WTC11 (cell line): ENCODE measurements around the gene SAA2. TPM values are rescaled to one million over a fixed set of nuclear protein-coding genes. Genes with fewer than 3 reads are reported as not detected.
"Not testable (repeated sequence)": the region's sequence is repeated elsewhere in the genome, so short reads cannot be mapped to it uniquely, and the experiment has no call there.

Experiments
- ATAC-seq: fragments of 200-7000 bp; cut with Tn5 transposase; 2 replicates; pipeline ENCODE4 v1.10.0; 2021; ENCODE audit warnings: mild to moderate bottlenecking, moderate library complexity
- CTCF ChIA-PET: fragments of 300-600 bp; sonication (Branson Sonifier 250); formaldehyde crosslinking; loops from one replicate; lab custom pipeline; 2021; ENCODE audit warnings: antibody characterized with exemption; lab: Charles Lee
- POLR2A ChIA-PET: fragments of 350-600 bp; sonication (Branson Sonifier 250); formaldehyde crosslinking; loops from one replicate; lab custom pipeline; 2021; ENCODE audit warnings: antibody characterized with exemption; lab: Charles Lee
- DNase-seq: peaks from one replicate; pipeline ENCODE4 v3.0.0; 2021; ENCODE audit warnings: low spot score
- H3K27ac Mint-ChIP-seq: 2 replicates; pipeline ENCODE4 v1.8.0; 2021; ENCODE audit warnings: mixed read lengths
- H3K27me3 Mint-ChIP-seq: 2 replicates; pipeline ENCODE4 v1.8.0; 2021; ENCODE audit warnings: low read depth, mild to moderate bottlenecking, moderate library complexity, mixed read lengths
- H3K36me3 Mint-ChIP-seq: 2 replicates; pipeline ENCODE4 v1.8.0; 2021; ENCODE audit warnings: mixed read lengths
- H3K4me1 Mint-ChIP-seq: 2 replicates; pipeline ENCODE4 v1.8.0; 2022; ENCODE audit warnings: mixed read lengths
- H3K4me3 Mint-ChIP-seq: 2 replicates; pipeline ENCODE4 v1.8.0; 2021; ENCODE audit warnings: mild to moderate bottlenecking, moderate library complexity, mixed read lengths
- H3K9me3 Mint-ChIP-seq: 2 replicates; pipeline ENCODE4 v1.8.0; 2021; ENCODE audit warnings: mixed read lengths
- CBFB ChIP-seq: sonication (generic); formaldehyde crosslinking; IDR thresholded peaks from 2 replicates; pipeline ENCODE4 v1.8.1; 2022; ENCODE audit warnings: mild to moderate bottlenecking, low read depth, missing genetic modification reagents
- CREB1 ChIP-seq: sonication (generic); formaldehyde crosslinking; IDR thresholded peaks from 2 replicates; pipeline ENCODE4 v1.8.0; 2023; ENCODE audit warnings: mild to moderate bottlenecking, missing genetic modification reagents
- ELF4 ChIP-seq: sonication (generic); formaldehyde crosslinking; IDR thresholded peaks from 2 replicates; pipeline ENCODE4 v1.8.1; 2022; ENCODE audit warnings: low read depth, mild to moderate bottlenecking, moderate library complexity, missing genetic modification reagents
- FOXP1 ChIP-seq: sonication (generic); formaldehyde crosslinking; IDR thresholded peaks from 2 replicates; pipeline ENCODE4 v1.8.0; 2022; ENCODE audit warnings: missing genetic modification reagents, mild to moderate bottlenecking, moderate library complexity, borderline replicate concordance
- NFATC4 ChIP-seq: fragments of 250-450 bp; sonication (Bioruptor Pico); IDR thresholded peaks from 2 replicates; pipeline ENCODE4 v1.9.0; 2021; ENCODE audit warnings: mild to moderate bottlenecking
- NFYB ChIP-seq: sonication (generic); formaldehyde crosslinking; conservative IDR thresholded peaks from 2 replicates; pipeline ENCODE4 v1.8.0; 2022; ENCODE audit warnings: low read depth, missing genetic modification reagents
- RORB ChIP-seq: fragments of 250-450 bp; sonication (Bioruptor Pico); IDR thresholded peaks from 2 replicates; pipeline ENCODE4 v1.9.0; 2021; ENCODE audit warnings: mild to moderate bottlenecking
- TP53 ChIP-seq: sonication (generic); formaldehyde crosslinking; IDR thresholded peaks from 2 replicates; pipeline ENCODE4 v1.8.1; 2023; ENCODE audit warnings: mild to moderate bottlenecking, missing genetic modification reagents
- ZBTB21 ChIP-seq: sonication (generic); formaldehyde crosslinking; IDR thresholded peaks from 2 replicates; pipeline ENCODE4 v1.8.1; 2023; ENCODE audit warnings: mild to moderate bottlenecking, missing genetic modification reagents, borderline replicate concordance
- ZNF138 ChIP-seq: sonication (generic); formaldehyde crosslinking; conservative IDR thresholded peaks from 2 replicates; pipeline ENCODE4 v1.8.1; 2022; ENCODE audit warnings: mild to moderate bottlenecking, moderate library complexity, missing genetic modification reagents
- ZNF281 ChIP-seq: sonication (generic); formaldehyde crosslinking; IDR thresholded peaks from 2 replicates; pipeline ENCODE4 v1.8.0; 2023; ENCODE audit warnings: mild to moderate bottlenecking, missing genetic modification reagents
- ZNF416 ChIP-seq: fragments of 250-450 bp; sonication (Bioruptor Pico); IDR thresholded peaks from 2 replicates; pipeline ENCODE4 v1.9.0; 2021; ENCODE audit warnings: mild to moderate bottlenecking, inconsistent platforms
- ZNF423 ChIP-seq: fragments of 250-450 bp; sonication (Bioruptor Pico); IDR thresholded peaks from 2 replicates; pipeline ENCODE4 v2.1.2; 2022; ENCODE audit warnings: mild to moderate bottlenecking, moderate library complexity
- total RNA-seq: library from RNA; stranded (reverse); gene quantifications from 3 replicates; pipeline ENCODE4 v1.2.3, GENCODE V29; 2021
- TF ChIP-seq, protein P1 (sequence below): sonication (generic); formaldehyde crosslinking; conservative IDR thresholded peaks from 2 replicates; pipeline ENCODE4 v1.8.1; 2022; ENCODE audit warnings: mild to moderate bottlenecking, missing genetic modification reagents
- TF ChIP-seq, protein P2 (sequence below): fragments of 250-450 bp; sonication (Bioruptor Pico); conservative IDR thresholded peaks from 2 replicates; pipeline ENCODE4 v1.9.0; 2021; ENCODE audit warnings: mild to moderate bottlenecking
- TF ChIP-seq, protein P3 (sequence below): sonication (generic); formaldehyde crosslinking; IDR thresholded peaks from 2 replicates; pipeline ENCODE4 v1.8.1; 2023; ENCODE audit warnings: mild to moderate bottlenecking, missing genetic modification reagents
- TF ChIP-seq, protein P4 (sequence below): sonication (generic); formaldehyde crosslinking; IDR thresholded peaks from 2 replicates; pipeline ENCODE4 v1.8.1; 2023; ENCODE audit warnings: mild to moderate bottlenecking, missing genetic modification reagents, moderate library complexity
- TF ChIP-seq, protein P5 (sequence below): sonication (generic); formaldehyde crosslinking; IDR thresholded peaks from 2 replicates; pipeline ENCODE4 v1.8.1; 2022; ENCODE audit warnings: low read depth, mild to moderate bottlenecking, moderate library complexity, missing genetic modification reagents, borderline replicate concordance

SAA2 gene
- total RNA-seq, 1 experiment from 2014 or later: 5.0 TPM

DNA sequence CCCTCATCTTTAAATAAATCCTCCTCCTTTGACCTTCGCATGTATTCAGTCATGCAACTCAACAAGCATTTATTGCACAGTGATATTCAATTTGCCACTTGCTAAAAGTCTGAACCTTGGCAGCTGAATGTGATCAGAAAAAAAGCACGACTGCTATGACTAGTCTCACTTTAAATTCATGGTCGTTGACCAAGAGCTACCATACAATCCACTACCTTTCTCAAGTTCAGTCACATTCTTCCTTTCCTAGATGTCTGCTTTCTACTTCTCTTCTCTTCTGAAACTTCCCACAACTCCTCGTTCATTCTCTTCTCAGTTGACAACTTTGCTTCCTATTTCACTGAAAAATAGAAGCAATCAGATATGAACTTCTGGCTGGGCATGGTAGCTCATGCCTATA lies 15.6 kb upstream of the SAA2 start (continued):
- TF ChIP-seq NFYB (CRISPR knock-in tag): no peak
- TF ChIP-seq TP53 (CRISPR knock-in tag): no peak

DNA sequence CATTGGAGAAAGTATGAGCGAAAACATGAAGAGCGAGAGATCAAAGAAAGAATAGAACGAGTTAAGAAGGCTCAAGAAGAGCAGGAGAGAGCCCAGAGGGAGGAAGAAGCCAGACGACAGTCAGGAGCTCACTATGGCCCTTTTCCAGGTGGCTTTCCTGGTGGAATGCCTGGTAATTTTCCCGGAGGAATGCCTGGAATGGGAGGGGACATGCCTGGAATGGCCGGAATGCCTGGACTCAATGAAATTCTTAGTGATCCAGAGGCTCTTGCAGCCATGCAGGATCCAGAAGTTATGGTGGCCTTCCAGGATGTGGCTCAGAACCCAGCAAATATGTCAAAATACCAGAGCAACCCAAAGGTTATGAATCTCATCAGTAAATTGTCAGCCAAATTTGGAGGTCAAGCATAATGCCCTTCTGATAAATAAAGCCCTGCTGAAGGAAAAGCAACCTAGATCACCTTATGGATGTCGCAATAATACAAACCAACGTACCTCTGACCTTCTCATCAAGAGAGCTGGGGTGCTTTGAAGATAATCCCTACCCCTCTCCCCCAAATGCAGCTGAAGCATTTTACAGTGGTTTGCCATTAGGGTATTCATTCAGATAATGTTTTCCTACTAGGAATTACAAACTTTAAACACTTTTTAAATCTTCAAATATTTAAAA lies 14.3 kb upstream of the SAA2 start:
- peak; percentile 34 for DNase-seq
- POLR2A ChIA-PET, H3K27ac Mint-ChIP-seq, H3K27me3 Mint-ChIP-seq, H3K9me3 Mint-ChIP-seq, H3K4me1 Mint-ChIP-seq, ATAC-seq, H3K4me3 Mint-ChIP-seq, H3K36me3 Mint-ChIP-seq: not testable (repeated sequence)
- CTCF ChIA-PET: interaction anchor here (1.5 kb wide), 1 partner anchor 59 kb away, joined by 3 read pairs; no protein-coding TSS in a partner anchor

- no peak for DNase-seq
- peaks cover 7% of the 10 kb centered on the region; the same call in 1 of the 2 replicates for H3K4me1 Mint-ChIP-seq
- POLR2A ChIA-PET: no interaction called here
- H3K27me3 Mint-ChIP-seq: no peaks in the 10 kb centered on the region; the same call in 1 of the 2 replicates
- no peaks in the 10 kb centered on the region for H3K9me3 Mint-ChIP-seq
- H3K4me3 Mint-ChIP-seq: no peak overlapping the region
- TF ChIP-seq CBFB (no peak), FOXP1 (CRISPR knock-in tag) (no peak), TP53 (CRISPR knock-in tag) (no peak), CREB1 (CRISPR knock-in tag) (no peak), ZBTB21 (CRISPR knock-in tag) (no peak), ZNF138 (no peak), ZNF416 (CRISPR knock-in tag) (no peak), RORB (CRISPR knock-in tag) (no peak), ZNF281 (CRISPR knock-in tag) (no peak), ZNF423 (CRISPR knock-in tag) (no peak), NFATC4 (CRISPR knock-in tag) (no peak), ELF4 (CRISPR knock-in tag) (no peak)
- TF ChIP-seq, protein P1, sequence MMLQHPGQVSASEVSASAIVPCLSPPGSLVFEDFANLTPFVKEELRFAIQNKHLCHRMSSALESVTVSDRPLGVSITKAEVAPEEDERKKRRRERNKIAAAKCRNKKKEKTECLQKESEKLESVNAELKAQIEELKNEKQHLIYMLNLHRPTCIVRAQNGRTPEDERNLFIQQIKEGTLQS (CRISPR knock-in tag): no peak
- TF ChIP-seq, protein P2, sequence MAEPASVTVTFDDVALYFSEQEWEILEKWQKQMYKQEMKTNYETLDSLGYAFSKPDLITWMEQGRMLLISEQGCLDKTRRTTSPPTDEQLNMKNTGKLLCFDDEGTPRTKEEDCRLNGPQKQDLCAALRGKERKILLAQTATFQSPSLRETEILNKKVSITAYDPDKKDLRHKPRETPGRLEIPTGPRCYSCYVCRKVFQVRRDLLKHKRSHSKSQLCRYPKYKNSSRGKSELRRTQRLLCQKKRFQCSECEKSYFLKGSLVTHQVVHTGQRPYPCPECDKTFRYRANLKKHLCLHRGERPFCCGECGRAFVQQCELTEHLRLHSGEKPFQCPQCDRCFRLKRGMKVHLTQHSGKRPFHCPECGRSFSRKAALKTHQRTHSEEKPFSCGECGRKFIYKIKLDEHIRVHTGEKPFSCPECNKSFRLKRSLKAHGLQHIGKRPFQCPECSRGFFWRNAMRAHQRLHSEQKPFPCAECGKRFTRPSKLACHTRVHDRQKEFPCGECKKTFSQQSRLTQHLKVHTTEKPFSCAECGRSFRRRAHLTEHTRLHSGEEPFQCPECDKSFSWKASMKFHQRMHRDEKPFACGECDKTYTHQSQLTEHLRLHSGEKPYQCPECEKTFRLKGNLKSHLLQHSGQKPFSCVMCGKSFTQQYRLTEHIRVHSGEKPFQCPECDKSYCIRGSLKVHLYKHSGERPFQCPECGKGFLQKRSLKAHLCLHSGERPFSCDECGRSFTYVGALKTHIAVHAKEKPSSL: no peak
- TF ChIP-seq, protein P3, sequence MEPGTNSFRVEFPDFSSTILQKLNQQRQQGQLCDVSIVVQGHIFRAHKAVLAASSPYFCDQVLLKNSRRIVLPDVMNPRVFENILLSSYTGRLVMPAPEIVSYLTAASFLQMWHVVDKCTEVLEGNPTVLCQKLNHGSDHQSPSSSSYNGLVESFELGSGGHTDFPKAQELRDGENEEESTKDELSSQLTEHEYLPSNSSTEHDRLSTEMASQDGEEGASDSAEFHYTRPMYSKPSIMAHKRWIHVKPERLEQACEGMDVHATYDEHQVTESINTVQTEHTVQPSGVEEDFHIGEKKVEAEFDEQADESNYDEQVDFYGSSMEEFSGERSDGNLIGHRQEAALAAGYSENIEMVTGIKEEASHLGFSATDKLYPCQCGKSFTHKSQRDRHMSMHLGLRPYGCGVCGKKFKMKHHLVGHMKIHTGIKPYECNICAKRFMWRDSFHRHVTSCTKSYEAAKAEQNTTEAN (CRISPR knock-in tag): no peak
- TF ChIP-seq, protein P4, sequence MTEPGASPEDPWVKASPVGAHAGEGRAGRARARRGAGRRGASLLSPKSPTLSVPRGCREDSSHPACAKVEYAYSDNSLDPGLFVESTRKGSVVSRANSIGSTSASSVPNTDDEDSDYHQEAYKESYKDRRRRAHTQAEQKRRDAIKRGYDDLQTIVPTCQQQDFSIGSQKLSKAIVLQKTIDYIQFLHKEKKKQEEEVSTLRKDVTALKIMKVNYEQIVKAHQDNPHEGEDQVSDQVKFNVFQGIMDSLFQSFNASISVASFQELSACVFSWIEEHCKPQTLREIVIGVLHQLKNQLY (CRISPR knock-in tag): no peak
- TF ChIP-seq, protein P5, sequence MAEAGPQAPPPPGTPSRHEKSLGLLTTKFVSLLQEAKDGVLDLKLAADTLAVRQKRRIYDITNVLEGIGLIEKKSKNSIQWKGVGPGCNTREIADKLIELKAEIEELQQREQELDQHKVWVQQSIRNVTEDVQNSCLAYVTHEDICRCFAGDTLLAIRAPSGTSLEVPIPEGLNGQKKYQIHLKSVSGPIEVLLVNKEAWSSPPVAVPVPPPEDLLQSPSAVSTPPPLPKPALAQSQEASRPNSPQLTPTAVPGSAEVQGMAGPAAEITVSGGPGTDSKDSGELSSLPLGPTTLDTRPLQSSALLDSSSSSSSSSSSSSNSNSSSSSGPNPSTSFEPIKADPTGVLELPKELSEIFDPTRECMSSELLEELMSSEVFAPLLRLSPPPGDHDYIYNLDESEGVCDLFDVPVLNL: no peak
- no peaks in the 10 kb centered on the region for H3K36me3 Mint-ChIP-seq
- CTCF ChIA-PET: interaction anchor here (1.5 kb wide), 1 partner anchor 58 kb away, joined by 3 read pairs; no protein-coding TSS in a partner anchor
- H3K27ac Mint-ChIP-seq: no peak overlapping the region
- no peak for ATAC-seq
These were observed 13.3 kb upstream of the SAA2 start for GRCh38 chr11:18261721-18262120.
